Measurements from ENCODE around the gene DNAJC1. TPM values are rescaled to one million over a fixed set of nuclear protein-coding genes. Genes with fewer than 3 reads are reported as not detected.

Gene DNAJC1
- polyA plus RNA-seq, 1 donor (not counting 4 experiments of a cell fraction or from before 2014, with no cell fraction given): 24.8 TPM

GRCh38 chr10:21976280-21976679, 27.2 kb downstream of the DNAJC1 start:
- H3K9me3 ChIP-seq (ENCODE audit: control insufficient read depth, low read depth, low read length): no peaks in the 10 kb centered on the region
- dilution Hi-C loops (cut with MboI; ENCODE audit: extremely low pct_ligation_motif_present, low sequenced_read_pairs): no loop called here
- H3K9ac ChIP-seq (ENCODE audit: control insufficient read depth, extremely low read depth, insufficient read depth, low read length): no peak overlapping the region
- H3K27me3 ChIP-seq (ENCODE audit: control insufficient read depth, extremely low read depth, insufficient read depth, low read length): no peaks in the 10 kb centered on the region
- no peak overlapping the region for H3K27ac ChIP-seq (ENCODE audit: control insufficient read depth, insufficient read depth, low read length)
- no peak overlapping the region for H2AFZ ChIP-seq (ENCODE audit: control insufficient read depth, low read length)
- H3K4me2 ChIP-seq (ENCODE audit: control insufficient read depth, extremely low read depth, insufficient read depth, low read depth, low read length): no peak overlapping the region
- H3K36me3 ChIP-seq (ENCODE audit: control insufficient read depth in 2 of 2, extremely low read depth in 1 of 2, insufficient read depth in 2 of 2, low read length in 2 of 2): no peaks in the 10 kb centered on the region
- peaks cover 6% of the 10 kb centered on the region for H3K79me2 ChIP-seq (ENCODE audit: control insufficient read depth, insufficient read depth, low read length)
- FAIRE-seq (no peak), DNase-seq (ENCODE audit: low read depth, low spot score) (no peak)
- H3K9me1 ChIP-seq (ENCODE audit: control insufficient read depth, extremely low read depth, insufficient read depth, low read length): peaks cover 2% of the 10 kb centered on the region
- H3K4me3 ChIP-seq (ENCODE audit: control insufficient read depth in 2 of 3, extremely low read depth in 1 of 3, insufficient read depth in 2 of 3, low read depth in 1 of 3, low read length in 3 of 3): no peak overlapping the region
- TF ChIP-seq EZH2 (IDR thresholded peaks at IDR 0.05; ENCODE audit: low read length) (no peak), CTCF (optimal IDR thresholded peaks at IDR 0.05 in 1 of 3, IDR thresholded peaks at IDR 0.05 in 1 of 3, conservative IDR thresholded peaks at IDR 0.05 in 1 of 3; ENCODE audit: extremely low read depth in 1 of 3, insufficient read depth in 2 of 3, low read length in 3 of 3) (no peak)
- peaks cover 7% of the 10 kb centered on the region for H3K4me1 ChIP-seq (ENCODE audit: control insufficient read depth, extremely low read depth, insufficient read depth, low read length)
- no peaks in the 10 kb centered on the region for H4K20me1 ChIP-seq (ENCODE audit: control insufficient read depth, extremely low read depth, insufficient read depth, low read length)

DNA sequence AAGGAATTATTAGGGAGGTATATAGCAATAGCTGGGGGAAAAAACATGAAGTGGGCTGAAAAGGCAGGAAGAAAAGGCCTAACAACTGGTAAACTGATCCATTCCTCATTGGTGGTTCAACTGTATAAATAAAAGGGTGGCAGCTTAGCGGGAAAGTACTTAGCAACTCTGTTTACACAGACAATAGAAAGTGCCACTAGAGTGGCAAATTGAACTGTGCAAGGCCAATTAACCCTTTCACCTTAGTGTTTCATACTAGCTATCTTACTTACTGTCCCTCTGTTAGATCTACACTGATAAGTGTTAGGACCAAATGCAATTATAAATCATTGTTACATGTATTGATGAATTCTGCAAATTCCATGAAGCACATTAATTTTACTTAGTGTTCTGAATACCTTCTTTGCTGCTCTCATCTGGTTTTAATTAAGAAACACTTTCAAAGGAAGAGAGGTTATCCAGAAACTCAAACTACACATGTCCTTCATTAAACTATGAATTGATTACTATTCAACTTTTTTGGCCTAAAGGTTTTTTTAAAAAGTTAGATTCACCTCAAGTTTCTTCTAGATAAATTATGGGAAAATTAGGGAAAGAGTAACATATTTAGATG, 28.0 kb downstream of the DNAJC1 start:
- peaks cover 2% of the 10 kb centered on the region for H3K9me1 ChIP-seq (ENCODE audit: control insufficient read depth, extremely low read depth, insufficient read depth, low read length)
- no peaks in the 10 kb centered on the region for H4K20me1 ChIP-seq (ENCODE audit: control insufficient read depth, extremely low read depth, insufficient read depth, low read length)
- no peak overlapping the region for H3K27ac ChIP-seq (ENCODE audit: control insufficient read depth, insufficient read depth, low read length)
- H3K36me3 ChIP-seq (ENCODE audit: control insufficient read depth in 2 of 2, extremely low read depth in 1 of 2, insufficient read depth in 2 of 2, low read length in 2 of 2): no peaks in the 10 kb centered on the region
- DNase-seq (ENCODE audit: low read depth, low spot score) (no peak), FAIRE-seq (no peak)
- H3K9ac ChIP-seq (ENCODE audit: control insufficient read depth, extremely low read depth, insufficient read depth, low read length): no peak overlapping the region
- H2AFZ ChIP-seq (ENCODE audit: control insufficient read depth, low read length): no peak overlapping the region
- H3K4me3 ChIP-seq (ENCODE audit: control insufficient read depth in 2 of 3, extremely low read depth in 1 of 3, insufficient read depth in 2 of 3, low read depth in 1 of 3, low read length in 3 of 3): no peak overlapping the region
- H3K79me2 ChIP-seq (ENCODE audit: control insufficient read depth, insufficient read depth, low read length): peaks cover 6% of the 10 kb centered on the region
- H3K27me3 ChIP-seq (ENCODE audit: control insufficient read depth, extremely low read depth, insufficient read depth, low read length): no peaks in the 10 kb centered on the region
- H3K9me3 ChIP-seq (ENCODE audit: control insufficient read depth, low read depth, low read length): no peaks in the 10 kb centered on the region
- dilution Hi-C loops (cut with MboI; ENCODE audit: extremely low pct_ligation_motif_present, low sequenced_read_pairs): no loop called here
- no peak for TF ChIP-seq EZH2 (IDR thresholded peaks at IDR 0.05; ENCODE audit: low read length)
- no peak for TF ChIP-seq CTCF (optimal IDR thresholded peaks at IDR 0.05 in 1 of 3, IDR thresholded peaks at IDR 0.05 in 1 of 3, conservative IDR thresholded peaks at IDR 0.05 in 1 of 3; ENCODE audit: extremely low read depth in 1 of 3, insufficient read depth in 2 of 3, low read length in 3 of 3)
- H3K4me2 ChIP-seq (ENCODE audit: control insufficient read depth, extremely low read depth, insufficient read depth, low read depth, low read length): no peak overlapping the region
- peaks cover 7% of the 10 kb centered on the region for H3K4me1 ChIP-seq (ENCODE audit: control insufficient read depth, extremely low read depth, insufficient read depth, low read length)
